GM21786 (cell line): Measurements from ENCODE around the gene SLC27A3.
"Not testable (repeated sequence)": the region's sequence is repeated elsewhere in the genome, so short reads cannot be mapped to it uniquely, and the experiment has no call there.

Experiments used
- ATAC-seq: cut with Tn5 transposase; IDR thresholded peaks from one replicate; pipeline ENCODE4 v1.9.1; 2021; ENCODE audit not compliant: unreplicated experiment

The SLC27A3 gene

GRCh38 chr1:153779781-153780541, 4.8 kb downstream of the SLC27A3 start:
- ATAC-seq, result no peak

- no peak for ATAC-seq
Observed at GRCh38 chr1:153780551-153780950, 5.3 kb downstream of the SLC27A3 start.

DNA sequence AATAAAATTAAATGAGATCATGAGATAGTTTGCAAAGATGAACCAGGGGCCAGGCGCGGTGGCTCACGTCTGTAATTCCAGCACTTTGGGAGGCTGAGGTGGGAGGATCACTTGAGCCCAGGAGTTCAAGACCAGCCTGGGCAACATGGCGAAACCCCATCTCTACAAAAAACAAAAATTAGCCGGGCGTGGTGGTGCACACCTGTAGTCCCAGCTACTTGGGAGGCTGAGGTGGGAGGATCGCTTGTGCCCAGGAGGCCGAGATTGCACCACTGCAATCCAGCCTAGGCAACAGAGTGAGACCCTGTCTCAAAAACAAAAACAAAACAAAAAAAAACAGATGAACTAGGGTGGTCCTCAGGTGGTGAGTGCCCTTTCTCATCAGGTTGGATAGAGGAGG, 7.4 kb downstream of the SLC27A3 start:
- ATAC-seq, result not testable (repeated sequence)

DNA sequence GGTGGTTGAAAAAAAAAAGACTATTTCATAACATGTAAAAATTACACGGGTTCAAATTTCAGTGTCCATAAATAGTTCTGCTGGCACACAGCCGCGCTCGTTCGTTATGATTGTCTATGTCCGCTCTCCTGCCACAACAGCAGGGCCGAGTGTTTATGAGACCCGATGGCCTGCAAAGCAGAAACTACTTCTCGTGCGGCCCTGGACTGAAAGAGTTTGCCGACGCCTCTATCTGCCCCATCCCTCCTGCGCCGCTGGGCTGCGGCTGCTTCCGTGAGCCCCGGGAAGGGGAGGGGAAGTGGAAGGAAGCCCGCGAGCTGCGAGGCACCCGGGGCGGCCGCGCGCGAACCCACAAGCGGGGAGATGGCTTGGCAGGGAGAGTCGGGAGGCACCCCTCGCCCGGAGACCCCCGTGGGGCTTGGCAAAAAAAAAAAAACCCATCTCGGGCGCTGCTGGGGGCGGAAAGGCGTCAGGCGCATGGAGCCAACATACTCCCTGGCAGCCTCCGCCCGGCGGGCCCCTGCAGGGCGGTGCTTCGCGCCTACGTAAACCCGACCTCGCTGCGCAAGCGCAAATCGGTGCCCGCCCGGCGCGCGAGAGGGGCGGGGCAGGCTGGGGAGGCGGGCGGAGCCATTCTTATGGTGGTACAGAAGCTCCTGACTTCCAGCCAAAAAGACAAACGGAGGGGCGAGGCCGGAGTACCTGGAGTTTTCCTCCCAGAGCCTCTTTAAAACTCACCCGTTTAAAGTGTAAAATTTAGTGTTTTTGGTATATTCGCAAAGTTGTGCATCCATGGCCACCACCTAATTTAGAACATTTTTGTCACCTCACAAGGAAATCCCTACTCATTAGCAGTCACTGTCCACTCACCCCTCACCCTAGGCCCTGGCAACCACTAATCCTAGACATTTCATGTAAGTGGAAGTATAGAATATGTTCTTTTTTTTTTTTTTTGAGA, 8.3 kb downstream of the SLC27A3 start:
- ATAC-seq, result peak; percentile 80

GRCh38 chr1:153786038-153786790, 11.0 kb downstream of the SLC27A3 start:
- ATAC-seq, result no peak

GRCh38 chr1:153789478-153790034, 14.3 kb downstream of the SLC27A3 start:
- no peak for ATAC-seq

DNA sequence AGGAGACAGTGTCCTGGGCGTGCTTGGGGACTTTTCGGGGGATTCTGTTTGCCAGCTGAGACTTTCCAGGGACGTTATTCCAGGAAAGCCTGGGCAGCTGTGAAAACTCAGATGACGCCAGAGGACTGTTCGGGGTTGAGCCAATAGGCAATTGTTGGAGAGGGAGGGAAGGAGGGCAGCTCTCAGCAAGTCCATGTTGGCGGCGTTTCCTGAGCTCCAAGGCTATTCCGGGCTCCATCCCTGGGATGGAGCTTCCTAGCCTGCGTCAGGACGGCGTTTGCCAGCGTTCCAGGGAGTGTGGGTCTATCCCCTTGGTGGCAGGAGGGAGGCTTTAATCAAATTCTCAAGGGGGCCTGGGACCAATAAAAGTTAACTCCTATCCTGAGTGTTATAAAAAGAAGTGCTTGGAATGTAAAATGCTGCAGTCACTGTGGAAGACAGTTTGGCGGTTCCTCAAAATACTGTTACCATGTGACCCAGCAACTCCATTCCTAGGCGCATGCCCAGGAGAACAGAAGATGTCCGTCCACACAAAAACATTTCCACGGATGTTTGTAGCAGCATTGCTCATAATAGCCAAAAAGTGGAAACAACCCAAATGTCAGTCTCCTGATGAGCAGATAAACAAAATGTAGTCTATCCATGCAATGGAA, 15.2 kb downstream of the SLC27A3 start:
- ATAC-seq, result no peak

DNA sequence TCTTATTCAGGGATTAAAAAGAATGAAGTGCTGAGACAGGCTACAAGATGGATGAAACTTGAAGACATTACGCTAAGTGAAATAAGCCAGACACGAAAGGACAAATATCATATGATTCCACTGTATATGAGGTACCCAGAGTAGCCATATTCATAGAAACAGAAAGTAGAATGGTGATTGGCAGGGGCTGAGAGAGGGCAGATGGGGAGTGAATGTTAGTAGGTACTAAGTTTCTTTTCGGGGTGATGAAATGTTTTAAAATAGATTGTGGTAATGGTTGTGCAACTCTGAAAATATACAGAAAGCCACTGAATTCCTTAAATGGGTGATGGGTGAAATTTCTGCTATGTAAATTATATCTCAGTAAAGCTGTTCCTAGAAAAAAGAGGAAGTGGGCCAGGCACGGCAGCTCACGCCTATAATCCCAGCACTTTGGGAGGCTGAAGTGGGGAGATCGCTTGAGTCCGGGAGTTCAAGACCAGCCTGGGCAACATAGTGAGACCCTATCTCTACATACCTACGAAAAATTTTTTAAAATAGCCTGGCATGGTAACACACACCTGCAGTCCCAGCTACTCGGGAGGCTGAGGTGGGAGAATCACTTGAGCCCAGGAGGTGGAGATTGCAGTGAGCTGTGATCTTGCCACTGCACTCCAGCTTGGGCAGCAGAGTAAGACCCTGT, 15.9 kb downstream of the SLC27A3 start:
- peak; percentile 86 for ATAC-seq

- ATAC-seq, result no peak
Observed at GRCh38 chr1:153791648-153792253, 16.5 kb downstream of the SLC27A3 start.

DNA sequence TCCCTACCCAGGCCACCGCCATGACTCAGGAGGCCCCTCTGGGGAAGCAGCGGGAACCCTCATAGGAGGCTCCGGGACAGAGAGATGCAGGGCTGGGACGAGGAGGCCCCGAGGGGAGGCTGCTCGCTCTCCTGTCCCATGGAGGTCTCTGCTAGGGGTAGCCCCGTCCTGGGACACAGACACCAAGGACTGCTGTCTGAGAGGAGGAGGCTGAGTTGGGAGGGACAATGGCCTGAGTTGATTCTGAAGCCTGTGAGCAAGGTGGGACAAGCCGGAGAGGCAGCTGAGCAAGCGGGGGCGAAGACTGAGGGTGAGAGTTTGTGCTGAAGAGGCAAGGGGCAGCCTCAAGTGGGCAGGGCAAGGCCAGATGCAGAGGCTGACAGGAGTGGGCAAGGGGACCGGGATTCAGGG, 17.4 kb downstream of the SLC27A3 start:
- ATAC-seq, result no peak

- no peak for ATAC-seq
Observed at GRCh38 chr1:153793261-153793972, 18.2 kb downstream of the SLC27A3 start.

DNA sequence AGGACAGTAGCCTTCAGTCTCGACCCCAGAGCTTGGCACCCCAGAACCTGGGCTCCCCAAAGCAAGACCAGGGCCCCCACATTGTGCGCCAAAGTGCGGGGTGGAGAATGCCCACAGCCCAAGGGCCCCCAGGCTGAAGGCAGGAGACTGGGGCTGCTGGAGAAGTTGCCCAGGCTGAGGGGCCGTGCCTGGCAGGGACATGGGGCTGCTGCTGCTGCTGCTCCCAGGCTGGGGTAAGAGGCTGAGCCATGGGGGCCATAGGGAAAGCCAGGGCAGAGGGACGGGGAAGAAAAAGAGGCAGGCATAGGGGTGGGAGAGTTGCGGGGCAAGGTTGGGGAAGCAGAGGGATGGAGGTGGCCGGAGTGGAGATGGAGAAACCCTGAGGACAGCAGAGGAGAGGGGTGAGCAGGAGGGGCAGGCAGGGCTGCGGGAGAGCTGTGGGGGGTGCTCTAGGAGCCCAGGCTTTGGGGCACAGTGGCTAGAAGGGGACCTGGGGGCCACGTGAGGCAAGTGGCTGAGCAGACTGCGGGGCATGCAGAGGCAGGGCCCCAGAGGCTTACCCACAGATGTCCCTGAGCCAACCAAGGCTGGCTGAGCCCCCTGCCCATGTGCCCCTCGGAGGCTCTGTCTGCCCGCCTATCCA, 18.9 kb downstream of the SLC27A3 start:
- no peak for ATAC-seq

GRCh38 chr1:153794624-153795329, 19.6 kb downstream of the SLC27A3 start:
- ATAC-seq, result no peak

- ATAC-seq, result no peak
Observed at GRCh38 chr1:153795330-153795837, 20.2 kb downstream of the SLC27A3 start.

GRCh38 chr1:153795934-153796785, 21.0 kb downstream of the SLC27A3 start:
- ATAC-seq, result no peak

DNA sequence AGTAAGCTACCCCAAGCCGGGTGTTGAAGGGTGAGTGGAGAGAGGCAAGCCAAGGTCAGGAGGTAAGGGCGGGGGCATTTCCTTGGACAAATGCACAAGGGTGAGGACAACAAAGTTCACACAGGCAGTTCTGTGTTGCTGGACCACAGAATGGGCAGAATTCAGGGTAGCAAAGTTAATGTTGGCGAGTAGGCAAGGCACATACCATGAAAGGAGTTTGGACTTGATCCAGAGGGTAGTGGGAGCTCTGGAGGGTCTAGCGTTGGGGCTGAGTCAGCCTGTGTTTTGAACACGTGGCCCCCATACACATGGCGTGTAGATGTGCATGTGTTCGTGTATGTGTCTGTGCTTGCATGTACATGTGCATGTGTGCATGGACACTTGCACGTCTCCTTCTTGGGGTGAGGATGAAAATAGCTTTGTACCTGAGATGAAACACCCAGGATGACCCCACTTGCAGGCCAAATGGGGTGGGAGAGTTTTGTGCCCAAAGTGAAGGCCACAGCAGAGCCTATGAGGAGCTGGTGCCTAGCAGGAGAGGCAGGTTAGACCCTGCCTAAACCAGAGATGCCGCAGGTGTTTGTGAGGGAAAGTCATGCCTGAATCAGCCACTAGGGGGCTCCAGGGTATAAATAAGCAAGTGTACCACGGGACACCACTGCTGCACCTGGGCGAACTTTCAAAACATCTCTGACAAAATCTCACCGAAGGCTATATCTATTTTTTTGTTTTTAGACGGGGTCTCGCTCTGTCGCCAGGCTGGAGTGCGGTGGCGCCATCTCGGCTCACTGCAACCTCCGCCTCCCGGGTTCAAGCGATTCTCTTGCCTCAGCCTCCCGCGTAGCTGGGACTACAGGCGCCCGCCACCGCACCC, 21.8 kb downstream of the SLC27A3 start:
- ATAC-seq, result no peak
